Activated naive CD4-positive, alpha-beta T cell treated with anti-CD3 and anti-CD28 coated beads for 36 hours (primary cell): Measurements from ENCODE around the gene DPM1. TPM values are rescaled to one million over a fixed set of nuclear protein-coding genes. Genes with fewer than 3 reads are reported as not detected.
A peak's percentile ranks its signal among the peaks of the same experiment; 100 is the strongest.

ENCODE experiments used
- CTCF ChIA-PET: fragments of 350-600 bp; sonication (Branson Sonifier 250); formaldehyde crosslinking; loops from one replicate; lab custom pipeline; 2021; ENCODE audit warnings: antibody characterized with exemption; lab: Charles Lee
- DNase-seq: peaks from one replicate; pipeline ENCODE4 v3.0.0-alpha.2; 2020
- H3K27ac Mint-ChIP-seq: one replicate; pipeline ENCODE4 v1.8.0; 2021; ENCODE audit warnings: mild to moderate bottlenecking, mixed read lengths
- H3K27me3 Mint-ChIP-seq: one replicate; pipeline ENCODE4 v1.8.0; 2021; ENCODE audit warnings: low read depth, mixed read lengths
- H3K36me3 Mint-ChIP-seq: one replicate; pipeline ENCODE4 v1.8.0; 2021; ENCODE audit warnings: low read depth, mixed read lengths
- H3K4me1 Mint-ChIP-seq: one replicate; pipeline ENCODE4 v1.8.0; 2021; ENCODE audit warnings: low read depth, mixed read lengths
- H3K4me3 Mint-ChIP-seq: one replicate; pipeline ENCODE4 v1.8.0; 2021; ENCODE audit warnings: mild to moderate bottlenecking, moderate library complexity, mixed read lengths
- H3K9me3 Mint-ChIP-seq: one replicate; pipeline ENCODE4 v1.8.0; 2021; ENCODE audit warnings: mixed read lengths
- intact Hi-C: fragments of 100-400 bp; cut with micrococcal nuclease; formaldehyde crosslinking; loops from one replicate; pipeline ENCODE4 v1.15.1; 2023
- total RNA-seq, 2 experiments: library from RNA; stranded (reverse); gene quantifications; one replicate each; pipeline ENCODE4 v1.2.3, GENCODE V29; 2021

DPM1 gene
- total RNA-seq, 2 experiments from 2014 or later, result 64.8 to 66.1 TPM

- Mint-ChIP-seq H3K4me3 (no peak overlapping the region), H3K9me3 (no peaks in the 10 kb centered on the region), H3K27me3 (no peaks in the 10 kb centered on the region), H3K27ac (no peak overlapping the region), H3K36me3 (peaks cover 25% of the 10 kb centered on the region), H3K4me1 (peaks cover 2% of the 10 kb centered on the region)
- CTCF ChIA-PET, result no interaction called here
- intact Hi-C loops, result no loop called here
- DNase-seq, result no peak
Measured at GRCh38 chr20:50948132-50948785, 10.1 kb downstream of the DPM1 start.

- Mint-ChIP-seq H3K4me1 (no peaks in the 10 kb centered on the region), H3K27ac (no peak overlapping the region), H3K9me3 (no peaks in the 10 kb centered on the region), H3K4me3 (no peak overlapping the region), H3K36me3 (peaks cover 17% of the 10 kb centered on the region), H3K27me3 (no peaks in the 10 kb centered on the region)
- CTCF ChIA-PET, result interaction anchor here (0.6 to 2.3 kb wide), 3 partner anchors 16 to 153 kb away, joined by 3 to 12 read pairs (median 3); partner anchors contain the start of gene BCAS4
- DNase-seq, result no peak
- intact Hi-C loops, result no loop called here
Measured at GRCh38 chr20:50943069-50943468, 15.3 kb downstream of the DPM1 start.

- Mint-ChIP-seq H3K27ac (peak overlapping the region; percentile 24), H3K4me3 (no peak overlapping the region), H3K36me3 (peaks cover 32% of the 10 kb centered on the region), H3K27me3 (no peaks in the 10 kb centered on the region), H3K4me1 (peaks cover 13% of the 10 kb centered on the region), H3K9me3 (no peaks in the 10 kb centered on the region)
- no peak for DNase-seq
- intact Hi-C loops, result loop anchor here (5.0 kb wide), 1 partner anchor 421 kb away; the partner anchor contains the start of gene PTPN1
- CTCF ChIA-PET, result interaction anchor here (0.8 to 1.5 kb wide), 3 partner anchors 24 to 139 kb away, joined by 3 to 6 read pairs (median 3); partner anchors contain the start of gene BCAS4
Measured at GRCh38 chr20:50933589-50933988, 24.7 kb downstream of the DPM1 start.

- H3K4me3 Mint-ChIP-seq, result no peak overlapping the region
- peak overlapping the region; percentile 95 for H3K27ac Mint-ChIP-seq
- no peak for DNase-seq
- intact Hi-C loops, result loop anchor here (5.0 kb wide), 1 partner anchor 420 kb away; the partner anchor contains the start of gene PTPN1
- CTCF ChIA-PET, result interaction anchor here (0.9 to 2.9 kb wide), 3 partner anchors 9 to 25 kb away, joined by 3 to 11 read pairs (median 3); no protein-coding TSS in a partner anchor
- H3K9me3 Mint-ChIP-seq, result no peaks in the 10 kb centered on the region
- peaks cover 20% of the 10 kb centered on the region for H3K4me1 Mint-ChIP-seq
- H3K27me3 Mint-ChIP-seq, result no peaks in the 10 kb centered on the region
- H3K36me3 Mint-ChIP-seq, result peaks cover 38% of the 10 kb centered on the region
Measured at GRCh38 chr20:50932691-50933280, 25.5 kb downstream of the DPM1 start.

GRCh38 chr20:50932016-50932485, 26.3 kb downstream of the DPM1 start:
- intact Hi-C loops, result loop anchor here (5.0 kb wide), 1 partner anchor 420 kb away; the partner anchor contains the start of gene PTPN1
- peak overlapping the region; percentile 85 for H3K4me3 Mint-ChIP-seq
- H3K4me1 Mint-ChIP-seq, result peaks cover 27% of the 10 kb centered on the region
- CTCF ChIA-PET, result interaction anchor here (0.9 to 4.2 kb wide), 8 partner anchors 10 to 118 kb away, joined by 3 to 23 read pairs (median 4); partner anchors contain the start of genes DPM1 and MOCS3
- H3K27ac Mint-ChIP-seq, result peak overlapping the region; percentile 95
- no peaks in the 10 kb centered on the region for H3K9me3 Mint-ChIP-seq
- no peak for DNase-seq
- H3K36me3 Mint-ChIP-seq, result peaks cover 42% of the 10 kb centered on the region
- H3K27me3 Mint-ChIP-seq, result no peaks in the 10 kb centered on the region

- no peaks in the 10 kb centered on the region for H3K9me3 Mint-ChIP-seq
- H3K27ac Mint-ChIP-seq, result peak within 1 kb of the TSS; percentile 95
- intact Hi-C loops, result loop anchor here (1.0 to 5.0 kb wide), 3 partner anchors 27 to 419 kb away; partner anchors contain the start of genes DPM1, MOCS3, PARD6B and PTPN1
- CTCF ChIA-PET, result interaction anchor here (0.9 to 4.2 kb wide), 9 partner anchors 10 to 137 kb away, joined by 3 to 23 read pairs (median 4); partner anchors contain the start of genes BCAS4, DPM1 and MOCS3
- no peaks in the 10 kb centered on the region for H3K27me3 Mint-ChIP-seq
- peaks cover 44% of the 10 kb centered on the region for H3K36me3 Mint-ChIP-seq
- peak; percentile 91 for DNase-seq
- peaks cover 31% of the 10 kb centered on the region for H3K4me1 Mint-ChIP-seq
- peak within 1 kb of the TSS; percentile 85 for H3K4me3 Mint-ChIP-seq
Measured at GRCh38 chr20:50931306-50932015, 26.9 kb downstream of the DPM1 start, which contains the start of gene ADNP. Gene ADNP (minus strand): TSS chr20:50931437. CDS start chr20:50903996, 27,441 bp downstream.

- CTCF ChIA-PET, result interaction anchor here (0.9 to 4.2 kb wide), 11 partner anchors 9 to 136 kb away, joined by 3 to 23 read pairs (median 4); partner anchors contain the start of genes BCAS4, DPM1 and MOCS3
- Mint-ChIP-seq H3K36me3 (peaks cover 45% of the 10 kb centered on the region), H3K27ac (peak overlapping the region; percentile 94), H3K4me3 (peak overlapping the region; percentile 85), H3K27me3 (no peaks in the 10 kb centered on the region), H3K4me1 (peaks cover 35% of the 10 kb centered on the region), H3K9me3 (no peaks in the 10 kb centered on the region)
- no peak for DNase-seq
- intact Hi-C loops, result loop anchor here (1.0 to 5.0 kb wide), 3 partner anchors 27 to 419 kb away; partner anchors contain the start of genes DPM1, MOCS3, PARD6B and PTPN1
Measured at GRCh38 chr20:50930976-50931305, 27.4 kb downstream of the DPM1 start.

GRCh38 chr20:50930139-50930975, 28.0 kb downstream of the DPM1 start:
- H3K36me3 Mint-ChIP-seq, result peaks cover 49% of the 10 kb centered on the region
- peaks cover 41% of the 10 kb centered on the region for H3K4me1 Mint-ChIP-seq
- peak; percentile 25 for DNase-seq
- peak overlapping the region; percentile 85 for H3K4me3 Mint-ChIP-seq
- H3K27me3 Mint-ChIP-seq, result no peaks in the 10 kb centered on the region
- intact Hi-C loops, result loop anchor here (5.0 kb wide), 1 partner anchor 418 kb away; the partner anchor contains the start of gene PTPN1
- peak overlapping the region; percentile 96 for H3K27ac Mint-ChIP-seq
- CTCF ChIA-PET, result interaction anchor here (0.7 to 7.4 kb wide), 18 partner anchors 10 to 140 kb away, joined by 3 to 79 read pairs (median 7); partner anchors contain the start of genes BCAS4, DPM1 and MOCS3
- H3K9me3 Mint-ChIP-seq, result no peaks in the 10 kb centered on the region

- DNase-seq, result peak; percentile 99
- peak overlapping the region; percentile 85 for H3K4me3 Mint-ChIP-seq
- CTCF ChIA-PET, result interaction anchor here (0.5 to 7.4 kb wide), 33 partner anchors 9 to 776 kb away, joined by 3 to 79 read pairs (median 4); partner anchors contain the start of genes BCAS4, DPM1 and MOCS3
- peaks cover 48% of the 10 kb centered on the region for H3K4me1 Mint-ChIP-seq
- H3K9me3 Mint-ChIP-seq, result no peaks in the 10 kb centered on the region
- intact Hi-C loops, result loop anchor here (1.0 to 5.0 kb wide), 5 partner anchors 15 to 417 kb away; partner anchors contain the start of gene PTPN1
- H3K27me3 Mint-ChIP-seq, result no peaks in the 10 kb centered on the region
- H3K27ac Mint-ChIP-seq, result peak overlapping the region; percentile 96
- H3K36me3 Mint-ChIP-seq, result peaks cover 49% of the 10 kb centered on the region
Measured at GRCh38 chr20:50929299-50930138, 28.8 kb downstream of the DPM1 start.

- H3K36me3 Mint-ChIP-seq, result peaks cover 48% of the 10 kb centered on the region
- H3K9me3 Mint-ChIP-seq, result no peaks in the 10 kb centered on the region
- peak overlapping the region; percentile 96 for H3K27ac Mint-ChIP-seq
- intact Hi-C loops, result loop anchor here (2.0 kb wide), 1 partner anchor 34 kb away; no protein-coding TSS in a partner anchor
- no peaks in the 10 kb centered on the region for H3K27me3 Mint-ChIP-seq
- DNase-seq, result no peak
- peak overlapping the region; percentile 85 for H3K4me3 Mint-ChIP-seq
- CTCF ChIA-PET, result interaction anchor here (0.6 to 7.4 kb wide), 13 partner anchors 8 to 393 kb away, joined by 3 to 79 read pairs (median 6); partner anchors contain the start of genes BCAS4, DPM1 and MOCS3
- H3K4me1 Mint-ChIP-seq, result peaks cover 55% of the 10 kb centered on the region
Measured at GRCh38 chr20:50928469-50928868, 29.9 kb downstream of the DPM1 start.
